Heart left ventricle (tissue), 13 donors: Measurements from ENCODE around the gene ZCCHC7.

Experiments used
- POLR2A ChIP-seq, 2 donors: fragments of 450-650 bp; IDR thresholded peaks; one replicate each; pipeline ENCODE4 v1.6.1; 2017; ENCODE audit warnings: antibody characterized with exemption in 2 of 2, mild to moderate bottlenecking in 2 of 2, moderate library complexity in 2 of 2
- TF ChIP-seq, protein P1 (sequence below), 12 donors: fragments of 200-600 bp; sonication (generic) in 4 of 12; IDR thresholded peaks; one replicate each; pipeline versions ENCODE4 v1.5.0 to v1.8.0; 2018 to 2022; ENCODE audit warnings: antibody characterized with exemption in 12 of 12, mild to moderate bottlenecking in 5 of 12
- donor health status: ischemic (EF 13 %, LVEDD 7.1; RV severe dilation, severe dysfunction).
- donor health status: DM: no; HTN: yes; CAD: no.
- donor health status: DM: no; HTN: no; CAD: no.
- donor health status: ischemic (EF 25% LVEDD 6.9; RV normal size, moderate dysfunction).
- donor health status: ischemic (EF 25% LVEDD 5.7; RV mildly dilated, moderate dysfunction).
- donor health status: ischemic (EF 35%, LVEDD 5.7; RV mildly dilated, moderate dysfunction).
- donor health status: nonischemic (EF 11% LVEDD 7.7; RV severe dilation, severe dysfunction).
- donor health status: DM: yes; HTN: yes; CAD: no.
- donor health status: PGD.
- donor health status: ischemic (EF 29% LVEDD 5.4; RV normal size, mild dysfunction).
- donor health status: nonischemic (EF 23%, LVEDD 6.1; RV moderate dilation, normal function).

DNA sequence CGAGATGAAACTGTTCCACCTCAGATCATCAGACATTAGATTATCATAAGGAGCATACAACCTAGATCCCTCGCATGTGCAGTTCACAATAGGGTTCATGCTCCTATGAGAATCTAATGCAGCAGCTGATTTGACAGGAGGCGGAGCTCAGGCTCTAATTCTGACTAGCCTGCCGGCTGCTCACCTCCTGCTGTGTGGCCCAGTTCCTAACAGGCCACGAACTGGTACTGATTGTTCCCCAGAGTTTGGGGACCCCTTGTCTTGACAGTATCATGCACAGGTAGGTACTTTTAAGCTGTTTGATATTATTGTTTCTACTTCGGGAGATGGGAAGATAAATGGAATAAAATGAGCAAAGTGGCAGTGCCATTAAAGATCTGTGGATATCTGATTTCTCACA is 66.9 kb downstream of the ZCCHC7 start:
- TF ChIP-seq, protein P1, sequence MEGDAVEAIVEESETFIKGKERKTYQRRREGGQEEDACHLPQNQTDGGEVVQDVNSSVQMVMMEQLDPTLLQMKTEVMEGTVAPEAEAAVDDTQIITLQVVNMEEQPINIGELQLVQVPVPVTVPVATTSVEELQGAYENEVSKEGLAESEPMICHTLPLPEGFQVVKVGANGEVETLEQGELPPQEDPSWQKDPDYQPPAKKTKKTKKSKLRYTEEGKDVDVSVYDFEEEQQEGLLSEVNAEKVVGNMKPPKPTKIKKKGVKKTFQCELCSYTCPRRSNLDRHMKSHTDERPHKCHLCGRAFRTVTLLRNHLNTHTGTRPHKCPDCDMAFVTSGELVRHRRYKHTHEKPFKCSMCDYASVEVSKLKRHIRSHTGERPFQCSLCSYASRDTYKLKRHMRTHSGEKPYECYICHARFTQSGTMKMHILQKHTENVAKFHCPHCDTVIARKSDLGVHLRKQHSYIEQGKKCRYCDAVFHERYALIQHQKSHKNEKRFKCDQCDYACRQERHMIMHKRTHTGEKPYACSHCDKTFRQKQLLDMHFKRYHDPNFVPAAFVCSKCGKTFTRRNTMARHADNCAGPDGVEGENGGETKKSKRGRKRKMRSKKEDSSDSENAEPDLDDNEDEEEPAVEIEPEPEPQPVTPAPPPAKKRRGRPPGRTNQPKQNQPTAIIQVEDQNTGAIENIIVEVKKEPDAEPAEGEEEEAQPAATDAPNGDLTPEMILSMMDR (IDR thresholded peaks at IDR 0.05), result no peak
- TF ChIP-seq POLR2A (IDR thresholded peaks at IDR 0.05), result no peak
